ENCODE results near the gene DCAF11. TPM values are rescaled to one million over a fixed set of nuclear protein-coding genes. Genes with fewer than 3 reads are reported as not detected.

DCAF11 gene
- total RNA-seq, 4 donors from 2014 or later, result 55.4 to 114 (median 79.3) TPM

GRCh38 chr14:24096545-24097181, 17.9 kb upstream of the DCAF11 start:
- no peak for DNase-seq
- Histone ChIP-seq H3K27me3 (no peaks in the 10 kb centered on the region), H3K27ac (no peak overlapping the region), H3K4me3 (no peak overlapping the region), H3K36me3 (peaks cover 0 to 42% (median 0%) of the 10 kb centered on the region in 3 donors), H3K9me3 (no peaks in the 10 kb centered on the region), H3K4me1 (peaks cover 18 to 30% (median 21%) of the 10 kb centered on the region in 3 donors)
- intact Hi-C loops (cut with DNase I), result no loop called here
- WGBS, 2 donors, result 87 to 91% methylated on average over 3 to 4 of the region's 8 CpGs
- TF ChIP-seq CTCF (IDR thresholded peaks at IDR 0.05) (no peak), POLR2A (IDR thresholded peaks at IDR 0.05) (no peak)

- WGBS, 2 donors, result 74 to 93% methylated on average over 4 to 8 of the region's 16 CpGs
- H3K27me3 ChIP-seq, result no peaks in the 10 kb centered on the region
- H3K4me1 ChIP-seq, result peaks cover 15 to 20% (median 19%) of the 10 kb centered on the region in 3 donors
- TF ChIP-seq POLR2A (IDR thresholded peaks at IDR 0.05), result no peak
- TF ChIP-seq CTCF (IDR thresholded peaks at IDR 0.05), result no peak
- no peaks in the 10 kb centered on the region for H3K9me3 ChIP-seq
- H3K27ac ChIP-seq, result no peak overlapping the region
- no peak overlapping the region for H3K4me3 ChIP-seq
- intact Hi-C loops (cut with DNase I), result no loop called here
- no peak for DNase-seq
- H3K36me3 ChIP-seq, result peaks cover 0 to 53% (median 6%) of the 10 kb centered on the region in 3 donors
Measured at GRCh38 chr14:24098229-24098926, 16.2 kb upstream of the DCAF11 start.

GRCh38 chr14:24098927-24099813, 15.4 kb upstream of the DCAF11 start:
- H3K27me3 ChIP-seq, result no peaks in the 10 kb centered on the region
- TF ChIP-seq POLR2A (IDR thresholded peaks at IDR 0.05), result no peak
- no peaks in the 10 kb centered on the region for H3K9me3 ChIP-seq
- intact Hi-C loops (cut with DNase I), result no loop called here
- no peak for DNase-seq
- H3K36me3 ChIP-seq, result peaks cover 0 to 60% (median 6%) of the 10 kb centered on the region in 3 donors
- H3K4me3 ChIP-seq, result no peak overlapping the region
- peaks cover 11 to 14% (median 12%) of the 10 kb centered on the region in 3 donors for H3K4me1 ChIP-seq
- H3K27ac ChIP-seq, result no peak overlapping the region
- 82 to 89% methylated on average over 5 of the region's 17 CpGs for WGBS, 2 donors

GRCh38 chr14:24100197-24100981, 14.2 kb upstream of the DCAF11 start:
- WGBS, 2 donors, result 67 to 92% methylated on average over 3 to 4 of the region's 4 CpGs
- Histone ChIP-seq H3K27ac (no peak overlapping the region), H3K36me3 (peaks cover 0 to 66% (median 6%) of the 10 kb centered on the region in 3 donors), H3K27me3 (no peaks in the 10 kb centered on the region), H3K9me3 (no peaks in the 10 kb centered on the region), H3K4me1 (peaks cover 4 to 5% (median 4%) of the 10 kb centered on the region in 3 donors), H3K4me3 (no peak overlapping the region)
- no peak for TF ChIP-seq POLR2A (IDR thresholded peaks at IDR 0.05)
- TF ChIP-seq CTCF (IDR thresholded peaks at IDR 0.05), result no peak
- DNase-seq, result no peak
- intact Hi-C loops (cut with DNase I), result loop anchor here (5.0 kb wide), 1 partner anchor 43 kb away; no protein-coding TSS in a partner anchor

- Histone ChIP-seq H3K27me3 (no peaks in the 10 kb centered on the region), H3K4me3 (no peak overlapping the region), H3K4me1 (no peaks in the 10 kb centered on the region), H3K9me3 (no peaks in the 10 kb centered on the region), H3K27ac (no peak overlapping the region), H3K36me3 (peaks cover 0 to 66% (median 6%) of the 10 kb centered on the region in 3 donors)
- DNase-seq, result no peak
- no peak for TF ChIP-seq POLR2A (IDR thresholded peaks at IDR 0.05)
- TF ChIP-seq CTCF (IDR thresholded peaks at IDR 0.05), result no peak
- intact Hi-C loops (cut with DNase I), result loop anchor here (5.0 kb wide), 1 partner anchor 44 kb away; no protein-coding TSS in a partner anchor
- no CpG with 5 or more reads among the region's 3 CpGs for WGBS, 2 donors
Measured at GRCh38 chr14:24100982-24101494, 13.5 kb upstream of the DCAF11 start.

All from esophagus squamous epithelium (tissue), 5 donors.